Daoy (cell line): ENCODE results near the gene FBXW7. TPM values are rescaled to one million over a fixed set of nuclear protein-coding genes. Genes with fewer than 3 reads are reported as not detected.

Experiments
- DNase-seq: peaks from one replicate; pipeline ENCODE4 v3.0.0-alpha.2; 2015; ENCODE audit warnings: low read depth
- total RNA-seq: library from RNA; depleted of rRNA; stranded (reverse); fragments of >200 nt; shearing (Covaris generic); gene quantifications from 2 replicates; pipeline ENCODE4 v1.2.3, GENCODE V29; 2014

FBXW7 gene
- total RNA-seq, 1 experiment from 2014 or later, result 21.6 TPM

GRCh38 chr4:152427981-152428380 is 107.9 kb downstream of the FBXW7 start:
- no peak for DNase-seq

GRCh38 chr4:152424977-152425376 is 110.9 kb downstream of the FBXW7 start:
- no peak for DNase-seq

GRCh38 chr4:152424396-152424795 is 111.5 kb downstream of the FBXW7 start:
- DNase-seq, result no peak

- DNase-seq, result no peak
Measured at GRCh38 chr4:152422817-152423320, 113.0 kb downstream of the FBXW7 start.

- DNase-seq, result no peak
Measured at GRCh38 chr4:152421576-152421975, 114.3 kb downstream of the FBXW7 start.

GRCh38 chr4:152419809-152420208 is 116.1 kb downstream of the FBXW7 start:
- DNase-seq, result no peak

- DNase-seq, result no peak
Measured at GRCh38 chr4:152417673-152418072, 118.2 kb downstream of the FBXW7 start.

GRCh38 chr4:152415980-152416379 is 119.9 kb downstream of the FBXW7 start:
- peak; percentile 1 for DNase-seq

- DNase-seq, result peak; percentile 8
Measured at GRCh38 chr4:152408514-152409327, 127.2 kb downstream of the FBXW7 start.

- DNase-seq, result no peak
Measured at GRCh38 chr4:152401424-152401823, 134.5 kb downstream of the FBXW7 start.

GRCh38 chr4:152399246-152399645 is 136.6 kb downstream of the FBXW7 start:
- no peak for DNase-seq

GRCh38 chr4:152398060-152398459 is 137.8 kb downstream of the FBXW7 start:
- no peak for DNase-seq

GRCh38 chr4:152394791-152395190 is 141.1 kb downstream of the FBXW7 start:
- DNase-seq, result no peak

GRCh38 chr4:152392079-152392478 is 143.8 kb downstream of the FBXW7 start:
- no peak for DNase-seq

GRCh38 chr4:152390216-152390615 is 145.7 kb downstream of the FBXW7 start:
- DNase-seq, result no peak

- no peak for DNase-seq
Measured at GRCh38 chr4:152389359-152389758, 146.5 kb downstream of the FBXW7 start.

- DNase-seq, result no peak
Measured at GRCh38 chr4:152385551-152385950, 150.3 kb downstream of the FBXW7 start.

- DNase-seq, result no peak
Measured at GRCh38 chr4:152382057-152382785, 153.7 kb downstream of the FBXW7 start.

GRCh38 chr4:152380919-152381318 is 155.0 kb downstream of the FBXW7 start:
- DNase-seq, result no peak

- DNase-seq, result no peak
Measured at GRCh38 chr4:152380185-152380584, 155.7 kb downstream of the FBXW7 start.

GRCh38 chr4:152374606-152375285 is 161.1 kb downstream of the FBXW7 start:
- DNase-seq, result no peak

- DNase-seq, result no peak
Measured at GRCh38 chr4:152374153-152374552, 161.7 kb downstream of the FBXW7 start.
